Measurements from ENCODE around the gene MAP2K1. TPM values are rescaled to one million over a fixed set of nuclear protein-coding genes. Genes with fewer than 3 reads are reported as not detected.

The MAP2K1 gene
- total RNA-seq, 1 donor from 2014 or later = 44.5 TPM

- intact Hi-C loops (cut with DNase I) = no loop called here
- H3K27ac ChIP-seq = no peak overlapping the region
- no peak for DNase-seq
Observed at GRCh38 chr15:66514586-66514985, 127.9 kb downstream of the MAP2K1 start.

GRCh38 chr15:66515901-66516322 lies 129.2 kb downstream of the MAP2K1 start:
- Histone ChIP-seq H3K27ac (no peak overlapping the region), H3K9me3 (no peaks in the 10 kb centered on the region), H3K4me1 (no peaks in the 10 kb centered on the region), H3K27me3 (no peaks in the 10 kb centered on the region), H3K36me3 (no peaks in the 10 kb centered on the region), H3K4me3 (no peak overlapping the region)
- DNase-seq = no peak
- intact Hi-C loops (cut with DNase I) = no loop called here
- ATAC-seq = no peak
- TF ChIP-seq CTCF (IDR thresholded peaks at IDR 0.05) = no peak

More at GRCh38 chr15:66514586-66514985, 127.9 kb downstream of the MAP2K1 start:
- H3K36me3 ChIP-seq = no peaks in the 10 kb centered on the region
- no peaks in the 10 kb centered on the region for H3K9me3 ChIP-seq
- no peak for TF ChIP-seq CTCF (IDR thresholded peaks at IDR 0.05)
- no peaks in the 10 kb centered on the region for H3K27me3 ChIP-seq
- no peak overlapping the region for H3K4me3 ChIP-seq
- no peak for ATAC-seq
- no peaks in the 10 kb centered on the region for H3K4me1 ChIP-seq

- H3K27me3 ChIP-seq = no peaks in the 10 kb centered on the region
- intact Hi-C loops (cut with DNase I) = no loop called here
- no peak overlapping the region for H3K27ac ChIP-seq
- TF ChIP-seq CTCF (IDR thresholded peaks at IDR 0.05) = no peak
- H3K9me3 ChIP-seq = no peaks in the 10 kb centered on the region
- no peak for ATAC-seq
- no peak for DNase-seq
- peaks cover 7% of the 10 kb centered on the region for H3K36me3 ChIP-seq
- H3K4me3 ChIP-seq = no peak overlapping the region
- H3K4me1 ChIP-seq = no peaks in the 10 kb centered on the region
Observed at GRCh38 chr15:66523926-66524325, 137.2 kb downstream of the MAP2K1 start.

- no peaks in the 10 kb centered on the region for H3K4me1 ChIP-seq
- peaks cover 17% of the 10 kb centered on the region for H3K36me3 ChIP-seq
- H3K27ac ChIP-seq = no peak overlapping the region
- ATAC-seq = no peak
- DNase-seq = no peak
- H3K9me3 ChIP-seq = no peaks in the 10 kb centered on the region
- no peak for TF ChIP-seq CTCF (IDR thresholded peaks at IDR 0.05)
- no peaks in the 10 kb centered on the region for H3K27me3 ChIP-seq
- H3K4me3 ChIP-seq = no peak overlapping the region
- intact Hi-C loops (cut with DNase I) = no loop called here
Observed at GRCh38 chr15:66524838-66525237, 138.1 kb downstream of the MAP2K1 start.

- ATAC-seq (no peak), DNase-seq (no peak)
- no peak for TF ChIP-seq CTCF (IDR thresholded peaks at IDR 0.05)
- H3K27ac ChIP-seq = no peak overlapping the region
- no peaks in the 10 kb centered on the region for H3K4me1 ChIP-seq
- no peak overlapping the region for H3K4me3 ChIP-seq
- no peaks in the 10 kb centered on the region for H3K27me3 ChIP-seq
- intact Hi-C loops (cut with DNase I) = no loop called here
- H3K9me3 ChIP-seq = no peaks in the 10 kb centered on the region
- peaks cover 12% of the 10 kb centered on the region for H3K36me3 ChIP-seq
Observed at GRCh38 chr15:66535056-66535455, 148.3 kb downstream of the MAP2K1 start.

Small RNA genes lying within 50 kb of the gene (microRNA-seq; reads per million reads assigned to microRNA genes)
- gene MIR4512 (ENCODE audit: borderline microRNAs expressed) = not detected

Other genes starting within 250 kb of the MAP2K1 start
- 3.0 TPM for gene MEGF11, start 133.2 kb upstream of the MAP2K1 start, total RNA-seq
- 27.1 TPM for gene DIS3L, start 93.3 kb upstream of the MAP2K1 start, total RNA-seq
- 4.6 TPM for gene TIPIN, start 30.2 kb upstream of the MAP2K1 start, total RNA-seq
- 29.9 TPM for gene SNAPC5, start 110.8 kb downstream of the MAP2K1 start, total RNA-seq
- gene RPL4, start 117.9 kb downstream of the MAP2K1 start, total RNA-seq = 1,699 TPM
- gene ZWILCH, start 118.4 kb downstream of the MAP2K1 start, total RNA-seq = 4.6 TPM
- not detected for gene LCTL, start 179.1 kb downstream of the MAP2K1 start, total RNA-seq